Esophagus squamous epithelium (tissue), 5 donors: ENCODE results near the gene ADTRP. TPM values are rescaled to one million over a fixed set of nuclear protein-coding genes. Genes with fewer than 3 reads are reported as not detected.
"Not testable (repeated sequence)": the region's sequence is repeated elsewhere in the genome, so short reads cannot be mapped to it uniquely, and the experiment has no call there.

Source experiments
- DNase-seq: peaks from one replicate; lab custom pipeline; 2025; lab: John Stamatoyannopoulos, UW
- H3K27ac ChIP-seq, 4 donors: fragments of 200-600 bp; sonication (generic); one replicate each; pipeline ENCODE4 v1.5.1; 2016 to 2019; ENCODE audit warnings: mild to moderate bottlenecking in 1 of 4
- H3K27me3 ChIP-seq, 4 donors: fragments of 200-600 bp; sonication (generic); 1 replicate in 3 of 4; 2 replicates in 1 of 4; pipeline versions ENCODE4 v1.5.1 to v1.6.0; 2017 to 2021; ENCODE audit warnings: antibody characterized with exemption in 1 of 4
- H3K36me3 ChIP-seq, 3 donors: fragments of 200-600 bp; sonication (generic); one replicate each; pipeline ENCODE4 v1.5.1; 2016 to 2019
- H3K4me1 ChIP-seq, 3 donors: fragments of 200-600 bp; sonication (generic); one replicate each; pipeline ENCODE4 v1.5.1; 2017 to 2019
- H3K4me3 ChIP-seq, 4 donors: fragments of 200-600 bp; sonication (generic); 1 replicate in 3 of 4; 2 replicates in 1 of 4; pipeline ENCODE4 v1.5.1; 2016 to 2019; ENCODE audit warnings: mild to moderate bottlenecking in 2 of 4, moderate library complexity in 1 of 4
- H3K9me3 ChIP-seq, 3 donors: fragments of 200-600 bp; sonication (generic); one replicate each; pipeline ENCODE4 v1.5.1; 2016 to 2019
- CTCF ChIP-seq, 6 experiments: fragments of 450-650 bp in 4 of 6; fragments of 200-600 bp in 2 of 6; sonication (generic) in 2 of 6; IDR thresholded peaks; one replicate each; pipeline ENCODE4 v1.5.1; 2016 to 2019; ENCODE audit warnings: antibody characterized with exemption in 6 of 6, mild to moderate bottlenecking in 4 of 6, moderate library complexity in 4 of 6
- POLR2A ChIP-seq, 4 donors: fragments of 450-650 bp; IDR thresholded peaks; one replicate each; pipeline ENCODE4 v1.6.1; 2017; ENCODE audit warnings: antibody characterized with exemption in 4 of 4, mild to moderate bottlenecking in 4 of 4, moderate library complexity in 3 of 4
- WGBS, 2 donors: methylation state at CpG; one replicate each; pipeline ENCODE4 v1.1.5; 2018; 5-methylcytosine and 5-hydroxymethylcytosine counted together
- intact Hi-C: fragments of 100-400 bp; cut with DNase I; formaldehyde crosslinking; loops from one replicate; pipeline ENCODE4 v1.15.0; 2022
- total RNA-seq, 4 donors: library from RNA; depleted of rRNA; stranded (reverse); fragments of >200 nt; gene quantifications; one replicate each; pipeline ENCODE4 v1.1.0, GENCODE V29; 2016
- donor health status: DM: yes; HTN: yes; CAD: no.

ADTRP gene
- total RNA-seq, 4 donors from 2014 or later = 0.76 to 2.5 (median 1.6) TPM

- Histone ChIP-seq H3K36me3 (no peaks in the 10 kb centered on the region), H3K4me3 (no peak overlapping the region), H3K9me3 (no peaks in the 10 kb centered on the region), H3K27me3 (no peaks in the 10 kb centered on the region), H3K27ac (no peak overlapping the region), H3K4me1 (no peaks in the 10 kb centered on the region)
- TF ChIP-seq POLR2A (IDR thresholded peaks at IDR 0.05) (no peak), CTCF (IDR thresholded peaks at IDR 0.05) (no peak)
- intact Hi-C loops = no loop called here
- no peak for DNase-seq
- 78 to 83% methylated on average over 2 of the region's 2 CpGs for WGBS, 2 donors
Measured at GRCh38 chr6:11683871-11684270, 94.7 kb downstream of the ADTRP start.

- intact Hi-C loops = no loop called here
- 54 to 60% methylated on average over 3 of the region's 3 CpGs for WGBS, 2 donors
- no peak for DNase-seq
Measured at GRCh38 chr6:11682561-11682975, 96.0 kb downstream of the ADTRP start.

GRCh38 chr6:11681770-11682169 is 96.8 kb downstream of the ADTRP start:
- DNase-seq = no peak
- WGBS, 2 donors = 47 to 77% methylated on average over 2 of the region's 2 CpGs

More at GRCh38 chr6:11682561-11682975, 96.0 kb downstream of the ADTRP start:
- Histone ChIP-seq H3K27ac (no peak overlapping the region), H3K4me1 (no peaks in the 10 kb centered on the region), H3K27me3 (no peaks in the 10 kb centered on the region), H3K9me3 (no peaks in the 10 kb centered on the region), H3K36me3 (no peaks in the 10 kb centered on the region), H3K4me3 (no peak overlapping the region)
- TF ChIP-seq CTCF (IDR thresholded peaks at IDR 0.05) = no peak
- no peak for TF ChIP-seq POLR2A (IDR thresholded peaks at IDR 0.05)

GRCh38 chr6:11681357-11681756 is 97.2 kb downstream of the ADTRP start:
- Histone ChIP-seq H3K4me1 (no peaks in the 10 kb centered on the region), H3K4me3 (no peak overlapping the region), H3K27me3 (no peaks in the 10 kb centered on the region), H3K36me3 (no peaks in the 10 kb centered on the region), H3K9me3 (no peaks in the 10 kb centered on the region), H3K27ac (no peak overlapping the region)
- TF ChIP-seq POLR2A (IDR thresholded peaks at IDR 0.05) (no peak), CTCF (IDR thresholded peaks at IDR 0.05) (no peak)
- 61 to 85% methylated on average over 1 of the region's 1 CpG for WGBS, 2 donors
- no peak for DNase-seq
- intact Hi-C loops = no loop called here

More at GRCh38 chr6:11681770-11682169, 96.8 kb downstream of the ADTRP start:
- no peak overlapping the region for H3K27ac ChIP-seq
- intact Hi-C loops = no loop called here
- TF ChIP-seq POLR2A (IDR thresholded peaks at IDR 0.05) = no peak
- no peak for TF ChIP-seq CTCF (IDR thresholded peaks at IDR 0.05)
- H3K9me3 ChIP-seq = no peaks in the 10 kb centered on the region
- no peaks in the 10 kb centered on the region for H3K36me3 ChIP-seq
- no peak overlapping the region for H3K4me3 ChIP-seq
- H3K4me1 ChIP-seq = no peaks in the 10 kb centered on the region
- no peaks in the 10 kb centered on the region for H3K27me3 ChIP-seq

- 77 to 81% methylated on average over 7 of the region's 7 CpGs for whole genome bisulfite sequencing, 2 donors
- H3K27ac ChIP-seq, intact Hi-C loops: not testable (repeated sequence)
Measured at GRCh38 chr6:11680479-11680878, 98.1 kb downstream of the ADTRP start.

GRCh38 chr6:11679099-11679498 is 99.5 kb downstream of the ADTRP start:
- intact Hi-C loops = no loop called here
- Histone ChIP-seq H3K4me3 (no peak overlapping the region), H3K4me1 (no peaks in the 10 kb centered on the region), H3K9me3 (no peaks in the 10 kb centered on the region), H3K27ac (no peak overlapping the region), H3K27me3 (no peaks in the 10 kb centered on the region), H3K36me3 (no peaks in the 10 kb centered on the region)
- no peak for TF ChIP-seq CTCF (IDR thresholded peaks at IDR 0.05)
- TF ChIP-seq POLR2A (IDR thresholded peaks at IDR 0.05) = no peak
- DNase-seq = no peak
- WGBS, 2 donors = 84 to 93% methylated on average over 2 of the region's 2 CpGs

More at GRCh38 chr6:11680479-11680878, 98.1 kb downstream of the ADTRP start:
- H3K9me3 ChIP-seq, H3K36me3 ChIP-seq, H3K4me1 ChIP-seq, DNase-seq, H3K4me3 ChIP-seq, H3K27me3 ChIP-seq: not testable (repeated sequence)
